SIG-M5 (cell line): ENCODE data around the gene GRAMD4.
"Not testable (repeated sequence)": the region's sequence is repeated elsewhere in the genome, so short reads cannot be mapped to it uniquely, and the experiment has no call there.

Experiments used
- DNase-seq: peaks from one replicate; lab custom pipeline; 2025; lab: John Stamatoyannopoulos, UW

GRAMD4 gene

GRCh38 chr22:46620588-46621242 is 529 bp downstream of the GRAMD4 start:
- no peak for DNase-seq

DNA sequence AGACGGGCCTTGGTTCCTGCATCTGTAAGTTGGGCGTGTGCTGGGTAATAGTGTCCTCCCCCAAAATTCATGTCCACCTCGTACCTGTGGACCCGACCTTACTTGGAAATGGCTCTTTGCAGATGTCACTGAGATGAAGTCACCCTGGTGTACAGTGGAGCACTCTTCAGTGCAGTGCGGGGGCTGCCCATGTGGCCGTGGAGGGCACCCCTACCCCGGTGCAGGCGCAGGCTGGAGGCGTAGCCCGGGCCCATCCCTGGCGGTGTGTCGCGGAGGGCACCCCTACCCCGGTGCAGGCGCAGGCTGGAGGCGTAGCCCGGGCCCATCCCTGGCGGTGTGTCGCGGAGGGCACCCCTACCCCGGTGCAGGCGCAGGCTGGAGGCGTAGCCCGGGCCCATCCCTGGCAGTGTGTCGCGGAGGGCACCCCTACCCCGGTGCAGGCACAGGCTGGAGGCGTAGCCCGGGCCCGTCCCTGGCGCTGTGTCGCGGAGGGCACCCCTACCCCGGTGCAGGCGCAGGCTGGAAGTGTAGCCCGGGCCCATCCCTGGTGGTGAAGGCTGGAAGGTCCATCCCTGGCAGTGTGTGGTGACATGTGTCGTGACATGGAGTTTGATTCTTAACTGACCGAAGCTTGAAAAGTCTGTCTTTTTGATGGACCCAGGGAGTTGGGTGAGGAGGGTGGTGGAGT is 1.2 kb downstream of the GRAMD4 start:
- not testable (repeated sequence) for DNase-seq

GRCh38 chr22:46622081-46622521 is 1.9 kb downstream of the GRAMD4 start:
- DNase-seq, result no peak

GRCh38 chr22:46625113-46625842 is 5.1 kb downstream of the GRAMD4 start:
- no peak for DNase-seq

- DNase-seq, result no peak
Measured at GRCh38 chr22:46625843-46626349, 5.7 kb downstream of the GRAMD4 start.

- no peak for DNase-seq
Measured at GRCh38 chr22:46626356-46626755, 6.2 kb downstream of the GRAMD4 start.

GRCh38 chr22:46626911-46627805 is 7.0 kb downstream of the GRAMD4 start:
- no peak for DNase-seq

DNA sequence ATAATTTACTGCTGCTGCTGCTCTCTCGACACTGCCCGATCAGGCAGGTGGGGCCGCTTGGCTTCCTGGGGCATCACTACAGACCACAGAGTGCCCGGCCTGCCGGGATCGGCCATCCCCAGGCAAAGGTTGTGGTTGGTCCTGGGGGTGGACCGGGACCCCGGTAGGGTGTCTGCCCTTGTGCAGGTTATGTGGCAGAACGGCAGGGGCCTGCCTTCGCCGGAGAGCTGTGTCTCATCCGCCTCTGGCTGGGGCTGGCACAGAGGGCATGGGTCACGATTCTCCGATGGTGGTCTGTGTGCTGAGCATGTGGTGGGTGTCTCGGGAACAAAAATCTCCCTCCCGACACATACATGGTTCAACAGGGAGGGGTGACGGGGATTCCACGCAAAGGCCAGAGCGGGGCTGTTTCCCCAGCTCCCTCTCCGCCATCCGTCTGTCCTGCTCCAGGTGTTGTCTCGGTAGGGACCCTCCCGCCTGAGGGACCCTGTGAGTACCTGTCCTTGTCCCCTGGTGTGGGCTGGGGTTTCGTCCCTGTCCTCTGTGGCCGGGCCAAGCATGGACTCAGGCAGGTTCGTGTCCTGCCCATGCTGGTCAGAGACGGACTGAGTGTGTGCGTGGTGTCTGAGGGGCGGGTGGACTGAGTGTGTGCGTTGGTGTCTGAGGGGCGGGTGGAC is 7.8 kb downstream of the GRAMD4 start:
- no peak for DNase-seq

GRCh38 chr22:46628756-46629155 is 8.6 kb downstream of the GRAMD4 start:
- no peak for DNase-seq

DNA sequence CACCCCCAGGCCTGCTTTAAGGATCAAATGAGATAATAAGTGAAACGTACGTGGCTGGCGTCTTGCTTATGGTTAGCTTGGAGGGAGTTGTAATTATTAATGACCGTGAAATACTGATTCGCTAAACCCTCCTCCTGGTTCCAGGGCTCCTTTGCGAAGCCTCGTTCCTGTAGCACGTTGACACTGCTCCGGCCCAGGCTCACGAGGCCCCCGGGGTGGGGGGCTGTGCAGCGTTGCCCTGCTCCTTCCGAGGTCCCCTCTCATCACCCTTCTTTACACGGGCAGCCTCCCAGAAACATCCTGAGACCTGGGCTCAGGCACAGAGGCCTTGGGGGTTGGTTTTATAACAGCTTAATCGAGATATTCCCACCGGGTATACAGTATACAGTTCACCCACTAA is 9.1 kb downstream of the GRAMD4 start:
- no peak for DNase-seq

DNA sequence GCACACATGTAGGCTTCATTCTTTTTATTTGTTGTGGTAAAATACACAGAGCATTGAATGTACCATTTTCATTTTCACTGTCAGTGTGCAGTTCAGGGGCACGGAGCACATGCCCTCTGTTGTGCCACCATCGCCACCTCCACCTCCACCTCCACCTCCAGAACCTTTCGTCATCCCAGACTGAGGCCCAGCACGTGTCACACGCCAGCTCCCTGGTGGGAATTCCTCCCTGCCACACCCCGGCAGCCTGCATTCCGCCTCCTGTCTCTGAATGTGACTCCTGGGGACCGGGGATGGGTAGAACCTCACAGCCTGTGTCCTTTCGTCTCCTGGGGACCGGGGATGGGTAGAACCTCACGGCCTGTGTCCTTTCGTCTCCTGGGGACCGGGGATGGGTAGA is 10.9 kb downstream of the GRAMD4 start:
- DNase-seq, result no peak

DNA sequence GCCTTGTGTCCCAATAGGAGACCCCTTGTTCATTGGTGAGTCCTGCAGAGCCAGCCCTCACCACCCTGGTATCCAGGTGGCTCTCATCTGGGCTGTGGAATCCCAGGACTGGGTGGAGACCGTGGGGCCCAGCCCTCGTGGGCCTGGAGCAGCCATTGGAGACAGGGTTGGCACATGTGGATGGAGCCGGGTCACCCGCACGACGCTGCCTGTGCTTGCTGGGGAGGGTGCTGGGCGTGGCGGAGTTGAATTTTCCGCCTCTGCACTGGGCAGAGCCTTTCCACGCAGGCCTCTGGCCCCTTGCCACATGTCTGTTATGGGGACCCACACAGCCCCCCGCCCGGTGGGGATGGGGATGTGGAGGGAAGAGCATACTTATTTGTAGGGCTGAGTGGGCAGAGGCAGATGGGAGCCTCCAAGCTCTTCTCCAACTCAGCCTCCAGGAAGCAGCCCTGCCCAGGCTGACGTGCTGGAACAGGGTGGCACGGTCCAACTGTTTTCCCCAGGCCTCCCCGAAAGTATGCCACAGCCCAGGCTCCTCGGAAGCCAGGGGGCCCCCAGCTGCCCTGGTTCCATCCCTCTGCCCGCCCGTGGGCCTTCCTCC is 12.6 kb downstream of the GRAMD4 start:
- no peak for DNase-seq

DNA sequence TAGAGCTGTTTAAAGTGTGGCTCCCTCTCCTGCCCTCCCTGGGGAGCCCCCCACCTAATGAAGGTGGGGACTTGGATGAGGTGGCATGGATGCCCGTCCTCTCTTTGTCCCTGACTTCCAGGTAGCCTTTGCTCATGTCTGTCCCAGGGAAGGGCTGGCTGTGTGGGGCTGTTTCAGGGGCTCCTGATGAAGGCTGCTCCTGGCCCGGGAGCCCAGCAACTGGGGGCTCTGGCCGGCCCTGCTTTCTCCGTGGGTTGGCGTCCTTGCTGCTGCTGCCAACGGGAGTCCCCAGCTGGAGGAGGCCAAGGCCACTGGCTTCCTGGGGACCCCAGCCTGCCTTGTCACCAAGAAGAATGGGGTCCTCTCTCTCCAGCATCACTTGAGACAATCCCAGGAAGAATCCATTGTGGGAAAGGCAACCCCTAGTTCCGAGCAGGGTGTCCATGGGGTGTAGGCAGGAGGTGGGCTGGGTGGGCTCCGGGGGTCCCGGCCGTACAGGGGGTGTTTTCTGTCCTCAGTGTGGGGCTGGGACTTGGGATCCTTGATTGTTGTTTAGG is 13.2 kb downstream of the GRAMD4 start:
- no peak for DNase-seq

DNA sequence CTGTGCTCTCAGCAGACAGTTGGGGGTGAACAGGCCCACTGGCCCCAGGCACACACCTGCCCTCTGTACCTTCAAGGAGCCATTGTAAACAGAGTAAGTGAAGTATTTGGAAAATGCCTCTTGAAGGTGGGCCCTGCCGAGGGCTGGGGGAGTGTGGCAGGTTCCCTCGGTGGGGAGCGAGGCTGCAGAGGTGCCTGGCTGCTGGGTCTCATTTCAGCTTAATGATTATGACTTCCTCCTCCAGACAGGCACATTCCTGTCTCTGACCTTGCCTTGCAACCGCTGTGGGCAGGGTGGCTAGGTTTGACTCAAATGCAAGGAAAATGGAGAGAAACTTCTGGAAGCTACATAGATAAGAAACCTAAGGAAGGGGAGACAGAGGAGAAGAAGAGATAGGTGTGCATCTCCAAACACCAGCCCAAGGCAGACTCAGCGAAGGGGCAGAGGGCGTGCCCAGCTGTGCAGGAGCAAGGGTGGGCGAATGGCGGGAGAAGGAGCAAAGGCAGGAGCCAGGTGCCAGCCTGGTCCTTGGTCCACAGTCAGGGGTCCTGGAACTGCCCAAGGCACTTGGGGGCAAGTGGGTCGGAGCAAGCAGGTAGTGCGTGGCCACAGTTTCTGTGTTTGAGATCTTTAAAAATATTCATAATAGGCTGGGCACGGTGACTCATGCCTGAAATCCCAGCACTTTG is 14.0 kb downstream of the GRAMD4 start:
- no peak for DNase-seq

GRCh38 chr22:46634973-46635685 is 14.9 kb downstream of the GRAMD4 start:
- not testable (repeated sequence) for DNase-seq

DNA sequence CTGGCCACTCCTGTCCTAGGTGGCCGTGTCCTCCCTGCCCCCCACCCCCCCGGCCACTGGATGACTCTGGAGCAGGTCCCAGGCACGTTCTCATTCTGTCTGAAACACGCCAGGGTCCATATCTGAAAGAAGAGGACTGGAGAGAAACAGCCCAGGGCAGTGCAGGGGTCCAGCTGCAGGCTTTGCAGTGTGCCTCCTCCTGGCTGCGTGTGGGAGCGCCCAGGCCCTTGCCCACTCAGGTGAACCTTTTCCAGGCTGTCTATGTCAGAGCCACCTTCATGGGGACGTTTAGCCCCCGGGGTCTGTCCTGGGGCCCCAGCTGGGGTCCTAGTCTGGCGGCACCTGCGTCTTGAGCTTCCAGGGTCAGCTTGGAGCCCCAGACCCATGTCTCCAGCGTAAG is 15.6 kb downstream of the GRAMD4 start:
- no peak for DNase-seq

DNA sequence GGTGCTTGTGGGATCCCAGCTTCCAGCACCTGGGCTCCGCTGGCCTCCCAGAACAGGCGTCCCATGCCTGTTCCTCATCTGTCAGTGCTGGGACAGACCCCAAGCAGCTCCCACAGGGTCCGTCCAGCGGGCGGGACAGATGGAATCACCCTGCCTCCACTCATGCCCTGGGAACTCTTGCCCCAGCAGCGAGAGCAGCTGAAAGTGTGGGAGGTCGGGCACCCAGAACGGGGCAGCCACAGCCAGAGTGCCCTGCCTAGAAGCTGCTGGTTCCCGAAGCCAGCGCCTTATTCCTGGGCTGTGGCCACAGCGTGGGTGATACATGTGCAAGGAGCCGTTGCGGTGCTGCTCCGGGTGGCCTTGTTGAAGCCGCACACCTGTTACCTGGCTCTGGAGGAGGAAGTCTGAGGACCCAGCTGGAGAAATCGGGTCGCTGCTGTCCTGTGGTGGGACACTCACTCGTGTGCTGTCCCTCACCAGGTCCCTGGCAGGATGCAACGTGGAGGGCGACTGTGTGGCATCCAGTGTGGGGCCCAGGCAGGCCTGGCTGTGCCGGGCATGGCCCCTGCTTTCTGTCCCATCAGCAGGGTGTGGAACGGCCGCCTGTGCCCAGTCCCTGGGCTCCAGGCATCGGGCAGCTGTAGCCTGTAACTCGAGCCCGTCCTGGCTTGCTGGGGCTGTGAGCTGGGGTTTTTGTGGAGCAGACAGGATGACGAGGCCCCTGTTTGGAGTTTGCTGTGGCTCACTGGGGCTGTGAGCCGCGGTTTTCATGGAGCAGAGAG is 16.2 kb downstream of the GRAMD4 start:
- no peak for DNase-seq
